DMS53 treated with DMSO at 0.1 percent for 48 hours (cell line): Measurements from ENCODE around the gene CFAP20DC.
"Not testable (repeated sequence)": the region's sequence is repeated elsewhere in the genome, so short reads cannot be mapped to it uniquely, and the experiment has no call there.

Experiments
- DNase-seq: peaks from one replicate; lab custom pipeline; 2025; ENCODE audit not compliant: unreplicated experiment; lab: John Stamatoyannopoulos, UW

The CFAP20DC gene

DNA sequence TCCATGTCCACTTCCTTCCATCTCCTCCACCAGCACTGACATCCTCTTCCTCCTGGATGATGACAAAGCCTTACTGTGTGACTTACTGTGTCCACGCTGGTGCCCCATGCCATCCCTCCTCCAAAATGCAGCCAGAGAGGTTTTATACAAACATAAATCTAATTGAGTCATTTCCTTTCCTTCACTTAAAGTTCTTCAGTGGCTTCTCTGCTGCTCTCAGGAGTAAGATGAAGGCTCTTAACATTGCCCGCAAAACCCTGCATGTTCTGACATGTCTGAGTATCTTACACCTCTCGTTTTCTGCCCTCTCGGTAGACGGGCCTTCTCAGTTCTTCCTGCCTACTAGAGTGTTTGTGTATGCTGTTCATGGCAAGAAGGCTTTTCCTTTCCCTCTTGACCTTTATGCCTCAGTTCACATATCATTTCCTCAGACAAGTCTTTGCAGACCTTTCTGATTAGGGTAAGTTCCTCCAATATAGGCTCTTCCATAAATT, 175.5 kb downstream of the CFAP20DC start:
- DNase-seq, result no peak

DNA sequence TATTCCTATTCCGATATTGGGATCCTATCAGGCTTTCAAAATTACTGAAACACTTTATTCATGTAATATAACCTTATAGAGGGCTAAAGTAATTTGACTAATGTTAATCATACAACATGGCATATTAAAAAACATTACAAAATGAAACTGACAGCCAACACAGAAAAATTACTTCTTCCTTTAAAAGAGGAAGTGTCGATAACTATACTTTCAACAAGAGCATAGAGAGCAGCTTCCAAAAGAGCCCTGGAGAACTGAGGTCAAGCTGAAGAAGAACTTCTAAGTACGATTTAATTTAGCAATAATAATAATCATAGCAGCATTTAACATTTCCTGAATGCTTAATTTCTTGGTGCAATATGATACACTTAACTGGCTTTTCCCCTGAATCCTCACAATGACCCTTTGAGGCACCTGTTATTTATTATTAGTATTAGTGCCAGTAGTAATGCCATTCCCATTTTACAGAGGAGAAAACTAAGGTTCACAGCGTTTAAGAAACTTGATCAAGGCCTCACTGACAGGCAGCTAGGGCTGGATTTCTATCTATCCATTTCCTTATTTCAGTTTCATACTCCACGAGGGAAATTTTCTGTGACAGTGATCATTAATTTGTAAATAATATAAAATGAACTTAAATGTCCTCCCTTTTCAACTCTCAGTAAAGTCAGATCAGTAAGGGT, 181.6 kb downstream of the CFAP20DC start:
- DNase-seq, result no peak

DNA sequence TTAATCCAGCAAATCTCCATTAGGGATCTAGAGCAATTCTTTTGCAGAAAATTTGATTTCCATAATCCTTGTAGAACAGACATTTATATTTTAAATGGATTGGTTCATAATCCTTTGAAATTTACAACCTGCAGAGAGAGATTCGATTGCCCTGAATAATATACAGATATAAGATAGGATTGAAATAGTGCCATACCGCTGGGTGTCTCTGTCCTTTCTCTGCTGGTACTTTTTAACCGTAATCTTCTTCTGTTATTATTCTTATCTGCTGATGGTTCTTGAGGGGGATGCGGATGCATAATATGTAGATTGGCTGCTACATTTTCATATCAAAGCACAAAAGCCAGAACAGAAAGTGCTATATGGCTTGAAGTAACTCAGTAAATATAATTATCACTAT, 182.2 kb downstream of the CFAP20DC start:
- no peak for DNase-seq

DNA sequence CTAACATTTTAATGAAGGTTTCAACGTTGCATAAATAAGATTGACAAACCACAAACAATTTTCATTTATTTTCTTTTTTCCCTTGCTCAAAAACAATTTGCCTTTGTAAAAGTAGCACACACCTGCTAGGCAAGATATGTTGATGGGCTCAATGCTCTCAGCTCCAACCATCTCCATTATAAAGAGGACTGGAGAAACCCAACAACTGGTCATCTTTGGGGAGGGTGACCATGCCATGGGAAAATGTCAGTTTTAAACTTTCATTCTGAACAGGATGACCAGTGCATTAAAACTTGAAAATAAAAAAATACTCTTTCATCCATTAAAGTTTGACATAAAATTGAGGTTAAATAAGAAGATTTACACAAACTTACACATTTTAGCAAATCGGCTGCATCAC, 183.7 kb downstream of the CFAP20DC start:
- DNase-seq, result no peak

DNA sequence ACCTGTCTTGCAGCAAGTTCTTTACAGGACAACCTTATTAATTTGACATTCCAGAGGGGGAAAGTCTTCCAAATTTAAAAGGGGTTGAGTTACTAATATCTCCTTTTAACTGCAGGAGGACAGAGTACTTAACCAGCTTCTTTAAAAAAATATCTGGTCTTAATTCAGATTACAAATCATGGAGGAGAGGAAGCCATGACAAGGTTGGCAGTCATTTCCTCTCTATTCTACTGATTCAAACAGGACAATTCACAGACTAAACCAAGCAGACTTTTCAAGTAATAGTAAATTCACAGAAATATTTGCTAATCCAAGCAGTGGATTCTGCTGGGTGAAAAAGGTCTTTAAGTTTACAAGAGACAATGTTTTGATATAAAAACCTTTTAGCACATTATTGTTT, 185.3 kb downstream of the CFAP20DC start:
- DNase-seq, result no peak

DNA sequence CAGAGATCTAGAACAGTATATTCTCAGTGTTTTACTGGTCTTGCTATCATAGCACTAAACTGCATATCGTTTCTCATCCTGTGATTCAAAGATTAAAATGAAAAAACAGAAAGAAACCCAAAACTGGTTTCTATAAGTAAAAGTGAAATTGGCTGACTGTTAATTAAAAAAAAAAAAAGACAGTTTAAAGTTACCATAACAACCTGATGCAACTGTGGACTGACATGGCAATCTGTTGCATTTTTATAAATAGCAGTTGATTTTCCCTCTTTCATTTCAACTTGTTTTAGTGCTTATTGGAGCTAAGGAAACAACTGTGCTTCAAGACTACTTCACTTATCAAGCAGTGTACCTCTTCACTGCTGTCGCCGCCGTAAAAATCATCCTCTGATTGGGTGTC, 186.6 kb downstream of the CFAP20DC start:
- DNase-seq, result no peak

DNA sequence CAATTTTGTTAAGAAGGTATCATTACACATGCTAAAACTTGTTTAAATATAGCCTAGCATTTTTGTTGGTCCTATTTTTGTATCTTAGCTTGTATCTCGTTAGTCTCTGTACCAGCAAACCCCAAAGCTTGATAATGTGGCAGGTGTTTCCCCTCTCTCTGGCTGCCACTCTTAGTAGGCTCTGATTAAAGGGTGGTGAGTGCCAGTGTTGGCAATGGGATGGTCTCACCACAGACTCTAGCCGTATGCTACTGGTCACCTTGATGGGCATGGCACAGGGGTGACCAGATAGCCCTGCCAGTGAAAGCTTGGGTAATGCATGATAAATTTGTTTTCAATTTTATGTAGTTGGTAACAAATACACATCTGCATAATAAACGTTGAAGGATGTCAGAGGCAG, 188.3 kb downstream of the CFAP20DC start:
- no peak for DNase-seq

DNA sequence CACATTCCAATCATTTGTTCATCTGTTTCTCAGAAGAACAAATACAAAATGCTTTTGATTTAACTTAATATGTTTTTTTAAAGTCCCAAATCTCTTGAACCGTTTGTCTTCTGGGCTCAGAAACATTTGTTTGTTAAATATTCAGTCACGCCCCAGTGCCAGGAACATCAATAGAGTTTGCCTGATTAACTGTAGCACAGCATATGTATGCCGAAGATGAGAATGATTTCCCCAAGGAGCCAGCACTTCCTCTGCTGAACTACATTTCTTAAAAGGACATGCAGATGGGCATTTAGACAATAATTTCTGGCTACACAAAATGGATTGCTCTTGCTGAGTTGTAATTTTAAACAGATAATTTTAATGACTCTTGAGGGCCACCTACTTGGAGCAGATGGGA, 191.7 kb downstream of the CFAP20DC start:
- DNase-seq, result no peak

DNA sequence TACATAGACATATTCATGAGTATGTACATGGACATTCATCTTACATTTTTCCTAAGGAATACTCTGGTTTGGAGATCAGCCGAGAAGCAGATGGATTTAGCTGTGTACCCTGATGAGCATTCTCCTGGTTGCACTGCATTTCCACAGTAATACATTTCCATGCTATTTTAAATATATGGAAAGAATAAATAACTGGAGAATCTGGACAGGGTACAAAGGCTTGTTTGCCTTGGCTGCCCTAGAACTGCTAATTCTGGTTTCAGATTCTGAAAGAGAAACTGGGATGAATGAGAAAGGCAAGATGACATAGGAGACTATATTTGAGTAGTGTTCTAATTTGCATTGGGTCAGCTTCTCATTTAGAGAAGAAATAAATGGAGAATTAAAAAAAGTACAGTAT, 192.4 kb downstream of the CFAP20DC start:
- DNase-seq, result no peak

DNA sequence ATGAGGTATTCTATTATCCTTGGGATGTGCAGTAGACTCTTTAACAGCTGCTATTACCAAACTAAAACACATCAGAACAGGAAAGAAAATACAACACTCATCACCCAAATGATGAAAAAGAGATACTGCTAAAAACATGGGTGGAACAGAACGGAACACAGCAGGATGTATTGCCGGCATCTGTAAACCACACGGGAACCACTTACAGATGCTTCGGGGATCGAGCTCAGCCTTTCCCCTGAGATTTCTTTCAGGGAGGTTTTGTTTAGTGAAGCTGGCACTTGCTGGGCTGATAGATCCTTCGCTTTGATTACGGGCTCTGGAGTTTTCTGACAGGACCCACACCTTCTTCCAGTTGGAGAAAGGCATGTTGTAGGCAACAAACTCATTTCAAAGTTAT, 201.0 kb downstream of the CFAP20DC start:
- DNase-seq, result no peak

DNA sequence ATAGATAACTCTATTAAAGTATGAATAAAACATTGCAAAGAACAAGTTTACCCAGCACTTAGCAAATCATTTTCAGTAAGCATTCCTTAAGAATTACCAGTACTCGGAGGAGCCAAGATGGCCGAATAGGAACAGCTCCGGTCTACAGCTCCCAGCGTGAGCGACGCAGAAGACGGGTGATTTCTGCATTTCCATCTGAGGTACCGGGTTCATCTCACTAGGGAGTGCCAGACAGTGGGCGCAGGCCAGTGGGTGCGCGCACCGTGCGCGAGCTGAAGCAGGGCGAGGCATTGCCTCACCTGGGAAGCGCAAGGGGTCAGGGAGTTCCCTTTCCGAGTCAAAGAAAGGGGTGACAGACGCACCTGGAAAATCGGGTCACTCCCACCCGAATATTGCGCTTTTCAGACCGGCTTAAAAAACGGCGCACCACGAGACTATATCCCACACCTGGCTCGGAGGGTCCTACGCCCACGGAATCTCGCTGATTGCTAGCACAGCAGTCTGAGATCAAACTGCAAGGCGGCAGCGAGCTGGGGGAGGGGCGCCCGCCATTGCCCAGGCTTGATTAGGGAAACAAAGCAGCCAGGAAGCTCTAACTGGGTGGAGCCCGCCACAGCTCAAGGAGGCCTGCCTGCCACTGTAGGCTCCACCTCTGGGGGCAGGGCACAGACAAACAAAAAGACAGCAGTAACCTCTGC, 207.6 kb downstream of the CFAP20DC start:
- not testable (repeated sequence) for DNase-seq

DNA sequence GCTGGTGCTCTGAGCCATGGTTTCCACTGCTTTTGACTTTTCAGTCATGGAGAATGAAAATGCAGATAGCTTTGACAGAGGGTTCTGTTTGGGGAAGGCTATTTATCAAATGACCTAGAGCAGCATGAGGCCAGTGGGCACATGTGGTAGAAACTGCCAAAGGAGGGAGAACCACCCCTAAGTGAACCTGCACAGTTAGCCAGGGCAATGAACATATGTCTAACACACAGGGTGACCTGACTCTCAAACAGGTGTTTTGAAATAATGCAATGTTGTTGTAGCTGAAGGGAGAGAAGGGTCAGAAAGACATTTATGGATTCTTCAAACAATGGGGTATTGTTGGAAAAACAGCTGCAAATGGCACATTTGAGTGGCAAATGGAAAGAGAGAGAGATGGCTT, 208.9 kb downstream of the CFAP20DC start:
- DNase-seq, result no peak

DNA sequence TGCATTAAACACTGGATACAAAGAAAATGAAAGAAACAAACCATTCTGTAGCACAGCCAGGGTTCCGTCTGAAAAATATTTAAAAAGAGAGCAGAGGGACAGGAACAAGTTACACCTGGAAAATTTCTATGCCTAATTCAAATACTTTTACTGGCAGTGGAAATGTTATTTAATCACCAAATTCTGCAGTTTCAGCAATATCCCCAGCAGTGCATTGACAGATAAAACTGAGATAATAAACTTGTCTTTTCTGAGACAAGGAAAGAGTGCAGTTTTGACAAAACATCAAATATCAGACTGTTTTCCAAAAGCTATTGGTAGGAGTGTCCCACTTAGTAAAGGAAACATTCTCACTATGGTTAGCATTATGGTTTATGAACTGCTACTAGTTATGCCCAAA, 209.9 kb downstream of the CFAP20DC start:
- no peak for DNase-seq

DNA sequence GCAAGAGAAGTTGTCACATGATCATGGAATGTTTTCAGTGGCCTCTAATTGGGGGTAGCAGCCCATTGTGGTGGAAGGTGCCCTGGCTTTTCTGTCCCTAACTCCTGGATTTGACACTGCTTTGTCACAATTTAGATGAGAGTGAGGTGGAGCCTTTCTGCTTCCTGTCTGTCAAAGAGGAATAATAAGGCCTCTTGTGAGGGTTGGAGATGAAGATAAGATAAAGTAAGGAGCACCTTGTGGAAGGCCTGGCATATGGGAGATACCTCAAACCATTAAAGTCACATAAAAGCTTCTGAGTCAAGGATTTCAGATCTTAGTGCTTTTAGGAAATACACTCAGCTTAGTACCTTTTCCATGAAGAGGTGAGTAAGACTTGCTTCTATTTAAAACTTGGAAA, 210.6 kb downstream of the CFAP20DC start:
- DNase-seq, result no peak

DNA sequence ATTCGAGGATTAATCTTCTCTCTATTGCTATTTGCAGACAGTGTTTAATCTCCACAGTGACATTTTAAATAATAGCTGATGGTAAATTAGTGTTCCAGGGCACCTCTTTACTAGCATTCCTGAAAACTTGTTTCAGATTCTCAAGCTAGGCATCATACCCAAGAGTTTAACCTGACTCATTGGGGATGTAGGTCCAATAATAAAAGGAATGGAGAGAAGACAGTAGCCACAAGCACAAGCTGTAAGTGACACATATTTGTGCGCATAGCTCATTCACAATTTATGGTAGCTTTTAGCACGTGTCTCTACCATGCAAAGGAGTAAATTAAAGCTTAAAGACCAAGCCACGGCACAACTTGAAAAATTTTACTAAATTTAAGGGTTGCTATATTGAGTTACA, 212.0 kb downstream of the CFAP20DC start:
- DNase-seq, result no peak

DNA sequence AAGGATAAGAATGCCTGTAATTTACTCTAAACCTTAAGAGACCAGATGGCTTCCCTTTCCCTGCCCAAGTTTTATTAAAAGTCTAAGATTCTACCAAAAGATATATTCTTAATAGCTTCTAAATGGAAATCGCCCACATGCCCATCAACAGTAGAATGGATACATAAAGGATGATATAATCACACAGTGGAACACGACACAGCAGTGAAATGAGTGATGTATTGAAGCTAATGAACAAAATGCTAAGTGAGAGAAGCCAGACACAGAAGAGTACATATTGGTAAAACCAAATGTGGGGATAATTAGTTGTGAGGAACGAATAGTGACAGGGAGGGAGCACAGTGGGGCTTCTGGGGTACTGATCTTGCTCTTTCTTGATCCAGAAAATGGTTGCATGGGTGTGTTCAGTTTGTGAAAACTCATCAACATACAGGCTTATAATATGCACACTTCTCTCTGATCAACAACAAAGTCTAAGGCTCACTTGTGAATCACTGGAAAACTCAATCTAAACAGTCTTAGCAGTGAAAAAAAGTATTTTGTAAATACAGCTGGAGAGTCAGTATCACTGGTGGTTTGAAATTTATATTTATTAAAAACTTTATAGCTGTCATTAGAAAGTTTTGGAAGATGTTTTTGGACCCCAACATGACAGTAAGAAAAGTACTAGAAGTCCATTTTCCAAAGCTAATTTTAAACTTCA, 212.5 kb downstream of the CFAP20DC start:
- no peak for DNase-seq

DNA sequence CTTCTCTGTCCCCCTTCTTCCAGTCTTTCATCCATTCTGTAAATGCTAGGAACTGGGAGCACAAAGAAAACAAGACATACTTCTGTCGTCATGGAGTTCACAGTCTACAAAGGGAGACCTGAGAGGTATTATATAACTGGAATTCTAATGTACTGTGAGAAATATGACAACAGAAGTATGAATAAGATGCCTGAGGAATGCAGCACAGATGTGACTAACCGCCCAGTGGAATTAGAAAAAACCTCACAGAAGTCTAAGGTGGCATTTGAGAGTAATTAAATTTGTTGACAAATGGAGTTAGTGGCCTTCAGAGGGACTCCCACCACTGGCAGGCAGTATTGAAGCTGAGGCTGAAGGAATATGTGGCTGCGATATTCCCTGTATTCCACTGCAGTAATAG, 214.7 kb downstream of the CFAP20DC start:
- DNase-seq, result no peak

DNA sequence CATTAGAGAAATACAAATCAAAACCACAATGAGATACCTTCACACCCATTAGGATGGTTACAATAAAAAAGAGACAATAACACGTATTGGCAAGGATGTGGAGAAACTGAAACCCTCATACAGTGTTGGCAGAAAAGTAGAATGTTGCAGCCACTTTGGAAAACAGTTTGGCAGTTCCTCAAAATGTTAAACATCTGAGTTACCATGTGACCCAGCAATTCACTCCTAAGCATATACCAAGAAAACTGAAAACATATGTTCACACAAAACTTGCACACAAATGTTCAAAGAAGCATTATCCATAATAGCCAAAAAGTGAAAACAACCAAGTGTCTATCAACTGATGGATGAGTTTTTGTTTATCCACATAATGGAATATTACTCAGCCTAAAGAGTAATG, 216.3 kb downstream of the CFAP20DC start:
- no peak for DNase-seq

DNA sequence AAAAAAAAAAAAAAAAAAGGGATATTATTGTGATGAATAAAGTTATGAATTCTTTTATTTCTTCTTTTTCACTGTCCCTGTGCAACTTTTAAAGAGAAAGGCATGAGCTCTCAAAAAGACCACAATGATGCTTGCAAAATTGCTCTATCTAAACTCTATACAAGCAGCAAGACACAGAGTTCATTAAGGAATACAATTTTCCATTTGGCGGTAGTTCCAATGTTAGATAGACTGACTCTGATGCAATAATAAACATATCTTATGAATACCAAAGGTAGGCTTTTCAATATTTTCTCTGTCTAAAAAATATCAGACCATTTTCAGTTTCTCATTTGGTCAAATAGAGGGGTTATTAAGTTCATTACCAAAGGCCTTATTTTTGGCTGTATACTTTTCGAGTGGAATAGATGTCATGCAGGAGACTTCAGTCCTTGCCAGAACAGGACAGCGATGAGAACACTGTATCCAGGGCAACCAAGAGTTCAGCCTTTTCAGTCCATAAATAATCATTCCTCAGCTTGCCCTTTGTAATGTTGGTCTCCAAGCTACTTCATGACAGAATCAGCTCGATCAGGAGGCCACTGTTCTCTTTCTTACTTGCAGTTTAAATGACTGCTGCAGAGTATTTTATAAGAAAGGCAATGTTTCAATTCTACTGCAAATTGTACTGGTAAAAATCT, 220.4 kb downstream of the CFAP20DC start:
- DNase-seq, result no peak

DNA sequence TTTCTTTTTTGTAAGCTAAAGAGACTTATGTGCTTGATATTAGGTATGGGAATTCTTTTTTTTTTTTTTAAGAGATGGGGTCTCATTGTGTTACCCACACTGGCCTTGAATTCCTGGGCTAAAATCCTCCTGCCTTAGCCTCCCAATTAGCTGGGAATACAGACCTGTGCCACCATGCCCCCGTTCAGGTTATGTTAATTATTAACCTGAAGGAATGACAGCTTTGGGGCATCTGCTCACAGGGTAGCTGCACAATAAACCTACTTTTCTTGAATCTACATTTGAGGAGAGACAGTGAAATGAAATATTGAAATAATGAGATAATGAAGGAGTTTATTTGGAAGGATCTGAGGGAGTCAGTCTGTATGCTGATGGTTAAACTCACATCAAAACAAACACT, 225.0 kb downstream of the CFAP20DC start:
- DNase-seq, result no peak

DNA sequence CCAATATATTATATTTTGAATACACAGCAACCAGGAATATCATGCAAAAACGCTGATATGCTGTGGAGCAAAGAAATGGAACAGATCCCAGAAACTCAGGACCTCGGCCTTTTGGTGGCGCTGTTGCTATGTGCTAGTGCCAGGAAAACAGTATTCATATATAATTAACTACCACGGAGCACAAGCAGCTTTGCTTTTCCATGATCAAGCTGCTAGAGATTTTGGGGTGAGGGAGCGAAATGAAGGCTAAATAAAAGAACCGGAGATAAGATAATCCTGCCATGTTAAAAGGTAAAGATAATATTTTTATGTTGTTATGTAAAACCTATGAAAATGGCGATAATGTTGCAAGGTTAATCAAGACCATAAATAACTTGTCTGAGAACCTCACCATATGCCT, 225.5 kb downstream of the CFAP20DC start:
- peak; percentile 3 for DNase-seq
